Middle frontal gyrus (tissue), 1 donor: ENCODE measurements around the gene PSMD11.
"Not testable (repeated sequence)": the region's sequence is repeated elsewhere in the genome, so short reads cannot be mapped to it uniquely, and the experiment has no call there.

Experiments used
- DNase-seq: peaks from one replicate; pipeline ENCODE4 v3.0.0-alpha.2; 2015; ENCODE audit warnings: low spot score; ENCODE audit errors: extremely low spot score

The PSMD11 gene

DNA sequence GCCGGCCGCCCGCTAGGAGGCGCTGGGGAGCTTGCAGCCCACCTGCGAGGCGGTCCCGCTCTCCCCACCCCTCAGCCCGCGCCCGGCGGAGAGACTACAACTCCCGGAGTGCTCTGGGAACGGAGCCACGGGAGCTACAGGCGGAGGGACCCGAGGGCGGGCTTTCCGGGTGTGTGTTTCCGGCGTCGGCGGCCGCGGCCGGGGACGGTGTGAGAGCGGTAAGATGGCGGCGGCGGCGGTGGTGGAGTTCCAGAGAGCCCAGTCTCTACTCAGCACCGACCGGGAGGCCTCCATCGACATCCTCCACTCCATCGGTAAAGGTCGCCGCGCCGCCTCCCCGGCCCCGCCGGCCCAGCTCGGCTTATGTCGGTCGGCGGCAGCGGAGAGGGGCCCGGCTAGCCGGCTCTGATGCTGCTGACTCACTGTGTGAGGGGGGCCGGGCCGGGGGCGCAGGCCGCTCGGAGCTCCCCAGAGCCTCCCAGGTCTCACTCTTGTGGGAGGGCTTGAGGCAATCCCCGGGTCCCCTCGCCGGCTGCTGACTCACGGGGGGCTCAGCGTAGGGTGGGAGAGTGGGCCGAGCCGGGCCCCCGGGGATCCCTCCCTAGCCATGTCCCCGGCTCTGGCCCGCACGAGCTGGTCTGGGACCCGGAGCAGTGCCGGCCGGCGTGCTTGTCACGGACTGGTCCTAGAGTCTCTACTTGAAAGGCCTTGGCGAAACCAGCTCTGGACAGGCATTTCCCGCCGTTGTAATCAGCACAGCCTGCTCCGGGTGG lies at the start of gene PSMD11:
PSMD11 (plus strand) TSS at position 210 of the 773 bp plus-strand sequence; CDS start at position 224, 14 bp downstream.
- peak; percentile 90 for DNase-seq

DNA sequence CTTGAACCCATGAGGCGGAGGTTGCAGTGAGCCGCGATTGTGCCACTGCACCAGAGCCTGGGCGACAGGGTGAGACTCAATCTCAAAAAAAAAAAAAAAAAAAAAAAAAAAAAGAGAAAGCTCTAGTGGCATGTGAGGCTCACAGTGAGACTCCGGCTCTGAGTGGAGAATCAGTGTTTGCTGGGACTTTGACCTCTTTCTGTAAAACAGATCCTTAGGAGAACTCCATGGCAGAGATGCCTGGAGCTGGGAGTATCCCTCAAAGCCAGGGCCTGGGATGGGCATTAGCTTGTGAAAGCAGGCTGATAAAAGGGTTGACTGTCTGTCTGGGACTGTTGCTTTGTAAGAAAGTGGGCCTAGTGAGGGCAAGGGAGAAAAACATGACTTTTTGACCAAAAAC lies 48.0 kb upstream of the PSMD11 start:
- DNase-seq = no peak

DNA sequence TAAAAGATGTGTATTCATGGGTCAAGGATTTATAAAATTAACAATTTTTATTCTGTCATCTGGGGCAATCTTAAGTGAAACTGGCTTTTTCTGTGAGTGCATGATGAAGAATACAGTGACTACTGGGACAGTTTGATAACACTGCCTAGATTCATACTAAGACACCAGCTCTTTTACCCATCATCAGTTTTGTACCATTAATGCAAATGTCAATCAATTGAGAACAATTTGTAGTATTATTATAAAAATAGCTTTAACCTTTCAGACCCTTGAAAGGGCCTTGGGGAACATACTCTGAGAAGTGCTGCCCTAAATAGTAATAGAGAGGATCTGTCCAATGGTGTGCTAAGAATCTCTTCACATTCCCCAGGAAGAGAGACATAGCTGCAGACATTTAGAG lies 45.4 kb upstream of the PSMD11 start:
- no peak for DNase-seq

DNA sequence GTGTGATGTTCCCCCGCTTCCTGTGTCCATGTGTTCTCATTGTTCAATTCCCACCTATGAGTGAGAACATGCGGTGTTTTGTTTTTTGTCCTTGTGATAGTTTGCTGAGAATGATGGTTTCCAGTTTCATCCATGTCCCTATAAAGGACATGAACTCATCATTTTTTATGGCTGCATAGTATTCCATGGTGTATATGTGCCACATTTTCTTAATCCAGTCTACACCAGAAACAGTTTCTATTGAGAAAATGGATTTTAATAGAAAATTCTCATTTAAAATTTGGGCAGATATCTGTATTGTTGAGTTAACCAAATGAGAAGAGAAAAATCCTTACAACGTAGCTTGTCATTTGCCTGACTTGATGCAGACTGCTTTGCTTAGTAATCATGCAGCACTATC lies 34.2 kb upstream of the PSMD11 start:
- not testable (repeated sequence) for DNase-seq

DNA sequence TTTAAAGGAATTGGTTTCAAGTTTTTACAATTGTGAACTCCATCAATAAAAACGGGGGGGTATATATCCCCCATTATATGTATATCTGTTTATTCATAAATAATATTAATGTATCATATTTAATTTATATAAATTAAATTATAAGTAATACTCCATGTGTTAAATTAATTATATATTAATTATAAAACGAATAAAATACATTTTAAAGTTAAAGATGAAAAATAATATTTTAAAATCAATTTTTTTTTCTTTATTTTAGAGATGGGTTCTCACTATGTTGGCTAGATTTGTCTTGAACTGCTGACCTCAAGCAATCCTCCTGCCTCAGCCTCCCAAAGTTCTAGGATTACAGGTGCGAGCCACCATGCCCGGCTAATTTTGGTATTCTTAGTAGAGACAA lies 17.4 kb upstream of the PSMD11 start:
- no peak for DNase-seq

DNA sequence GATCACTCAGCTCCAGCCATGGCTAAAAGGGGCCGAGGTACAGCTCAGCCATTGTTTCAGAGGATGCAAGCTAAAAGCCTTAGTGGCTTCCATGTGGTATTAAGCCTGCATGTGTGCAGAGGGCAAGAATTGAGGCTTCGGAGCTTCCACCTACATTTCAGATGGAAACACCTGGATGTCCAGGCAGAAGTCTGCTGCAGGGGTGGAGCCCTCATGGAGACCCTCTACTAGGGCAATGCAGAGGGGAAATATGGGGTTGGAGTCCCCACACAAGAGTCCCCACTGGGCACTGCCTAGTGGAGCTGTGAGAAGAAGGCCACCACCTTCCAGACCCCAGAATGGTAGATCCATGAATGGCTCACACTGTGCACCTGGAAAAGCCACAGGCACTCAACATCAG lies 14.7 kb upstream of the PSMD11 start:
- DNase-seq = no peak

DNA sequence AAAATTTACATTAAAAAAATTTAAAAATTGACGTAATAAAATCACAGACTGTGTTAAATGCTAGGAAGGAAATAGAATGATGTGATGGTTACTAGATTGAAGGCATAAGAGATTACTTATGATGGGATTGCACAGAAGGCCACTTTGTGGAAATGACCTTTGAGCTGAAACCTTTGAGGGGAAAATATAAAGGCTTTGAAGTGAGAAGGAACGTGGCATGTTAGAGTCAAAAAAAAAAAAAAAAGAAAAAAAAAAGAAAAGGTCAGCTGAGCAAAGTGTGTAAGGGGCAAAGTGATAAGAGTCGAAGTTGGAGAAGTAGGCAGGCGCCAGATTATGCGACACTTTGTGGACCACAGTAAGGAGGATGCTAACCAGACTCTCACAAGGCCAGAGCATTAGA lies 3.6 kb upstream of the PSMD11 start:
- no peak for DNase-seq

DNA sequence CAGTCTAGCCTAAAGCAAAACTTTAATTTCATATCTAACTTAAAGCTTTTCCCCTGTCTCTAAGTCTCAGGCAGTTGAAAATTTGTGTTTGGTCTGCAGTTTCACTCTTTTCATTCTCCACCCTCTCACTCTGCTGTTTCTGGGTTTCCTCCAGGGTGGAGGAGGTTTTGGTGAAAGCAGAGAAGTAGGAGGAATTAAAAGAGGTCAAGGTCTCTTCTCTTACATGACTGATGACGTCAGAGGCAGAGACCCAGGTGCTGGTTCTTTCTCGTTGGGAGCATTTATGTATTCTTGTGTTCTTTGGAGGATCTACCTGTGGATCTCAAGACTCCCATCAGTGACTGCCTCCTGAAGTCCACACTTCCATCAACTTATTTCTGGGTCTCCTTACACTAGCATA lies 2.4 kb upstream of the PSMD11 start:
- DNase-seq = no peak

DNA sequence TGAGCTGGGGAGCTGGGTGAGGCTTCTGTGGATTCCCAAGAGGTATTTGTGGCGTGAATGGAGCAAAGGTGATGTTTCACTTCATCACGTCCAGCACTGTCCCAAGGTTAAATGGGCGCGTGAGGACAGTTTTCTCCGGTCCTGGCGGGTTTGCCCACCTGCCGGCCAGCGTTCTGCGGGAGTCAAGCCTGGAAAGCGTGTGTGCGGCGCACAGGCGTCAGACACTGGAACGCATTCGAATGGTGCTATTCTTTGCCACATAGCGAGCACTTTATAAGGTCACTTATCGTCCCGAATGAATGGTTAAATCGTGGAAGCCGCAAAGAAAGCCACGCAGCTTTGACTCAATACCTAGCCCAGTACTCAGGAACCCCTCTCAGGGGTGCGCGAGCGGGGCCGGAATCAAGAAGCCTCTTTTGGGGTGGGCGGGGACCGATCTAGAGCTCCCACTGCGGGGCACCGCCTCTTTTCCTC lies 446 bp upstream of the PSMD11 start:
- no peak for DNase-seq

DNA sequence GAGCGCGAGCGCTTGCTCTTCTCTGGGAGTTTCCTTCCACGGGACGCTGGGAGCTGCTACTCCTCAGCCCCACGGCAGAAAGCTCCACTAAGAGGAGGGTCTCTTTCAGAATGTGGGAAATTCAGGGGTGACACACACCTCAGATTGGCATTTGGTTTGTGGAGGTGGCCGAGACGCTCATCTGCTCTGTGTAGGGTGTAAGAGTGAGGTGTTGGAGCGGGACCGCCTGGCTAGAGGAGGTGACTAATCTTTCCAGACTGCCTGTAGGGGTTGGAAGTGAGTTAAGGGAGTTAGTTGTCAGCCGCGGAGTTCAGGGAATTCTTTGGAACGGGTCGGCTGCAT lies 735 bp downstream of the PSMD11 start:
- no peak for DNase-seq

DNA sequence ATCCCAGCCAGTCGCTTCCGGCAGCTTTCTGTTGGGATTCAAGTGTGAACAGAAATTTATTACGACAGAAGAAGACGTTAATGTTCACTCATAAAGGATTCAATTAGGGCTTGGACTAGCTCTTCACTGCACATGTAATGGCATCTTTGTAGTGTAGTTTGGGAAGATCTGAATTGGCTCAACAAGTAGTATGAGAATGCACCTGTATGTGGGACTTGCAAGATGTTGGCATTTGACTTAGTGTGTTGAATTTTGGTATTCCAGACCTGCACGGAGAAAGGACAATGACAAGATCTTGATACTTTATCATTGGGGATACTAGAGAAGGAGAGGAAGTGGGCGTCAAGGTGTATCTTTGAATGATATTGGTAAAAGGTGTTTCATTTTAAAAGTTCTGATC lies 1.2 kb downstream of the PSMD11 start:
- DNase-seq = no peak

DNA sequence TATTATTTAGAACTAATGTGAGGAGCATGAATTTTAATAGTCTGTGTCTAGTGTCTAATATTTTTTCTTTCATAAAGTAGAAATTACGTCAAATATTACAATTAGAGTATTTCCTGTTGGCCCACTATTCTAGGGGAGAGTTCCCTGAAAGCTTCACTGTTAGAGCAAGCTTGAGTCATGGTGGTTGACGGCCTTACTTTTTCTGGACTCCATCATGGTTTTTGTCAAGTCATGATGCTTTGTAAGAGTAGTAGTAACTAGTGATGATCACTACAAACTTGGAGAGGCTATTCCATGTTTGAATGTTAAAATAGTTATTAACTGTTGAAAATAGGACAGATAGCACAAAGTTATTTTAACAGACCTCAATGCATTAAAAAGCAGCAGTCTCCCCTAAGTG lies 1.7 kb downstream of the PSMD11 start:
- no peak for DNase-seq

DNA sequence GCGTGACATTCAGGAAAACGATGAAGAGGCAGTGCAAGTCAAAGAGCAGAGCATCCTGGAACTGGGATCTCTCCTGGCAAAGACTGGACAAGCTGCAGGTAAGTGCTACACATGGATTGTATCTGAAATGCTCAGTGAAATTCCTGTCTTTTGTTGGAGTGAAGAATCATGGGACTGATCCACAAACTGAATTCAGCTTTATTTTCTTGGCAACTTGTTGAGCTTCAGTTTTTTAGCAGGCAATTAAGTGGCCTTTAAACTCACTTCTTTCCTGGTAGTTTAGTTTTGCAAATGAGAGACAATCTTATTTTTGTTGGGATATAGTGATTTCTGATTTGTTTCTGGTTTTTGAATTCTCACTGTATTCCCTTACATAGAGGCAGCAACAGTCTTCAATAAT lies 2.6 kb downstream of the PSMD11 start:
- no peak for DNase-seq

DNA sequence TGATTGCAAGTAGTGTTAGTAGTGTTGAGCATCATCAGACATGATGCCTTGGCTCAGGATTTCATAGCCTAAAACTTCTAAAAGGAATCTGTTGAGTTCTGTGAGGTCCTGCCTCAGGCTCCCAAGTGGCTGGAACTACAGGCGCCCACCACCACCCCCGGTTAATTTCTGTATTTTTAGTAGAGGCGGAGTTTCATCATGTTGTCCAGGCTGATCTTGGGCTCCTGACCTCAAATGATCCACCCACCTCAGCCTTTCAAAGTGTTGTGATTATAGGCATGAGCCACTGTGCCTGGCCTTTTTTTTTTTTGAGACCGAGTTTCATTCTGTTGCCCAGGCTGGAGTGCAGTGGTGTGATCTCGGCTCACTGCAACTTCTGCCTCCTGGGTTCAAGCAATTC lies 5.7 kb downstream of the PSMD11 start:
- DNase-seq = no peak

DNA sequence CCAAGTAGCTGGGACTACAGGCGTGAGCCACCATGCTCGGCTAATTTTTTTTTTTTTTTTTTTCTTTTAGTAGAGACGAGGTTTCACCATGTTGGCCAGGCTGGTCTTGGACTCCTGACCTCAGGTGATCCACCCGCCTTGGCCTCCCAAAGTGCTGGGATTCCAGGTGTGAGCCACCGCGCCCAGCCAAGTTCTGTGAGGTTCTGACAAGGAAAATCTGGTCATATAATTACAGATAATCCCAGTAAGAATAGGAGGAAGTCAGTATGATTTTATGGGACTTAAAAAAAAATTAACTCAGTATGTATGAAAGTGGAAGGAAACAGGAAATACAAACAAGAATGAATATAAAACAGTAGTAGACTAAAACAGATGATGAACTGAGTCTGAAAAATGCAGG lies 6.1 kb downstream of the PSMD11 start:
- not testable (repeated sequence) for DNase-seq

DNA sequence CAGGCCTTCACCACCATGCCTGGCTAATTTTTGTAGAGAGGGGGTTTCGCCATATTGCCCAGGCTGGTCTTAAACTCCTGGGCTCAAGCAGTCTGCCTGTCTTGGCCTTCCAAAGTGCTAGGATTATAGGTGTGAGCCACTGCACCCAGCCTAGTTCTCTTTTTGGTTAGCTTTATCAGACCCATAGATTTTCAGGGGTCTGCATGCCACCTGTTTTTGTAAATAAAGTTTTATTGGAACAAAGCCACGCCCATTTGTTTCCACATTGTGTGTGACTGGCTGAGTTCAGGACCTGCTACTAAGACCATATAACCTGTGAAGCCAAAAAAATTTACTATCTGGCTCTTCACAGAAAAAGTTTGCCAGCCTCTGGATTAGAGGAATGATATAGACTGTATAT lies 7.6 kb downstream of the PSMD11 start:
- no peak for DNase-seq

DNA sequence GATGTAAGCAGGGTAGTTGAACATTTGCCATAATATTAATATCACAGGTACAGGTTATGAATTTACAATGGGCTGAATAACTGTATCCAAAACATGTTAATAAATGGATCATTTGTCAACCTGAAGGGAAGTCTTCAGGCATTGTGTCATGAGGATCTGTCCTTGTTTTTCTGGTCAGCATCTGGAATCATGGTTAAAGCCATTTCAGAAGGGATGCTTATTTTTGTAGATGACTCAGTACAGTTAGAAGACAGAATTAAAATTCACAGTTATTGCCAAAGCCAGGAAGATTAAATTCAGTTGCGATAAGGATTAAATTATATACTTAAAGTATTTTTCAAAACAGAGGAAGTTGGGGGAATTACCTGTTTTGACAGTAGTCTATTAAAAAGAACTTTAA lies 8.0 kb downstream of the PSMD11 start:
- DNase-seq = no peak

DNA sequence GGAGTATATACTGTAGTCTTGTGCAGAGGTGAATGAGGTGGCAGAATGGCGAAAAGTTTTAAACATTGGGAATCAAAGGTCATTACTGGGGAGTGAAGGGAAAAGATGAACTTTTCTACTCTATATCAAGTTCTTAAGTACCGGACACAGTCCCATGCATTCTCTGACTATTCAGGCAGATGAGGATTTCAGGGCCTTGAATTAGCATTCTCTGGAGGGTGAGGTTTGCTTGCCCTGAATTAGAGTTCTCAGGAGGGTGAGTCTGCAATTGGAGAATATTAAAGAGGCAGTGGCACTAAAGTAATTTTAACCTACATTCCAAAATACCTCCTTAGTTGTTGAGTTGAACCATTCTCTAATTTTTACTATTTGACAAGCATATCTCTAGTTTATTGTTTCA lies 9.1 kb downstream of the PSMD11 start:
- DNase-seq = no peak

DNA sequence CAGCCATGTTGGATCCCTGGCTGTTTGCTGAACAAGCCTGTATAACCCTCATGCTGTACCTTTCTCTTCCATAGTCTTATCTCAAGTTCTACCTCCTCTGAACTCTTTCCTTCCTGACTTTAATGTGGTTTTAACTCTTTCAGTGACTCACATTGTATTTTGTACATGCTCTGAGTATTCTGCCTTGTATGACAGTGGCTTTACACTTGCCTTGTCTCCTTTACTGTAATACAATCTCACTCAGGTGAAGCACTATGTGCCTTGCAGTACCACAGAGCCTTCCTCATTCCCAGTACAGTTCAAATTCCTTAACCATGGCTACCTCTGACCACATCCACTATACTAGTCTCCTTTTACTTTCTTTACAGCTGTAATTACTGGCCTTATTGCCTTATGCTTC lies 14.1 kb downstream of the PSMD11 start:
- no peak for DNase-seq

DNA sequence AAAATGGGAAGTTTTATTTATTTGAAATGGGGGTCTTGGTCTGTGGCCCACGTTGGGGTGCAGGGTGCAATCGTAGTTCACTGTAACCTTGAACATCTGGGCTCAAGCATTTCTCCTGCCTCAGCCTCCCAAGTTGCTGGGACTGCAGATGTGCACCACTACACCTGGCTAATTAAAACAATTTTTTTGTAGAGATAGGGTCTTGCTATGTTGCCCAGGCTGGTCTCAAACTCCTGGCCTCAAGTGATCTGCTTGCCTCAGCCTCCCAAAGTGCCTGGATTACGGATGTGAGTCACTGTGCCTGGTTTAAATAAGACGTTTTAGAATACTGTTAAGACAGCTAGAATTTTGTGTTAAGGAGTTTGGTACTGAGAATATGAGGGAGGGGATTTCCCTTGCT lies 15.7 kb downstream of the PSMD11 start:
- no peak for DNase-seq

DNA sequence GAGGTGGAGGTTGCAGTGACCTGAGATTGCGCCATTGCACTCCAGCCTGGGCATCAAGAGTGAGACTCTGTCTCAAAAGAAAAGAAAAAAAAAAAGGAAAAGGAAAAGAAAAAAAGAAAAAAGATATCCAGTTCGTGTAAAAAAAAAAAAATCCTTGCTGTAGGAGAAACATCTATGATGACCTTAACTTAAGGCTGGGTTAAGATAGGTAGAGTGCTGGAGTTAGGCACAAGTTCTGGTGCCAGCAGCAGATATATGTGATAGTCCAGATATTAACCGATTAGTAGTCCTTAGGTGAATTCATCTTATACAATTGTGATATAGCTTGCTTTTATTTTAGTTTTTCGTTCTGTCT lies 17.2 kb downstream of the PSMD11 start:
- no peak for DNase-seq

DNA sequence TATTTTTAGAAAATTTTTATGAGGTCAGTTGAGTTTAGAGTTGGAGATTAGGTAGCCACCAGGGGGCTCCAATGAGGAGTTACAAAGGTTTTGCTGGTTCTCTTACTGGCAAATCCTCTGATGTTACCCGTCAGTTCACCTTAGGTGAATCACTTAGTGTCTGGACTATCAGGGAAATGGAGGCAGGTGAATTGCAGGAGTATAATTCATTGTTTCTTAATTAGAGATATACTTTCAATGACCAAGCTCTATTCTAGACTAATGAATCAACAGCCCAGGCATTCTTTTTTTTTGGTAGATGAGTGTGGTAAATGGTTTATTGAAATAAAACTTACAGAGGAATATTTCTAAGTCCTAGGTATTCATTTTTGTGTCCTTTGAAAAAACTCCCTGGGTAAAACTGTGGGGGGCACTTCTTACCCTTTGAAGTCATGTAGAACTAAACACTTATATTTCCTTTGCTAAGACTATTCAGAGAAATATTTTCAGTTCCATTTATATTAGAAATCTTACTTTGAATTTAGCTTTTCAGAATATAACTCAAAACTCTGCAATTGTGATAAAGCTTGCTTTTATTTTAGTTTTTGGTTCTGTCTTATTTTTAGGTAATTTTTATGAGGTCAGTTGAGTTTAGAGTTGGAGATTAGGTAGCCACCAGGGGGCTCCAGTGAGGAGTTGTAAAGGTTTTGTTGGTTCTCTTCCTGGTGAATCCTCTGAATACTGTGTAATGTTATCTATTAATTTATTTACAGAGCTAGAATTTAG lies 17.7 kb downstream of the PSMD11 start:
- DNase-seq = no peak

DNA sequence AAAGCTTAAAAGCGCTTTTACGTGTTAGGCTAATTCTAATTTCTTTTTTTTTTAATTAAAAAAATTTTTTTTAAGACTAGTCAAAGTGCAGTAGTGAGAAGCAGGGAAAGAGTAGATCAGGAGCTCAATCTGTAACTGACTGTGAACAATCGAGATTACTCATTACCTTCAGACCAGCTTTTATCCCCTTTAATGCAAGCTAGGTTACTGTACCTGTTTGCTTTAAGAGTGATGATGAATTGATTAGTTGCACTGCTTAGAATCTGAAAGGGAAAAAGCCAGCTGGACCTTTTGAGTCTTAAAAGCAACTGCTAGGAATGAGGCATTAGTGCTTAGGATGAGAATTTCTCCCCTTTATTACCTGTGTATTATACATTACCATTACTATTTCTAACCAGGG lies 19.0 kb downstream of the PSMD11 start:
- no peak for DNase-seq
